Fibroblast of pulmonary artery (primary cell): ENCODE measurements around the gene PYY.

Experiments
- DNase-seq: peaks from one replicate; pipeline ENCODE4 v3.0.0-alpha.2; 2010; ENCODE audit warnings: low read depth
- H3K4me3 ChIP-seq: replicated peaks from 2 replicates; pipeline ENCODE4 v1.5.1; 2011; ENCODE audit warnings: low read depth, mild to moderate bottlenecking, control low read depth, low read length, moderate library complexity
- TF ChIP-seq, protein P1 (sequence below): IDR thresholded peaks from 2 replicates; pipeline ENCODE4 v1.5.1; 2011; ENCODE audit warnings: mild to moderate bottlenecking, control low read depth, low read length, inconsistent platforms; ENCODE audit errors: missing control alignments

PYY gene

DNA sequence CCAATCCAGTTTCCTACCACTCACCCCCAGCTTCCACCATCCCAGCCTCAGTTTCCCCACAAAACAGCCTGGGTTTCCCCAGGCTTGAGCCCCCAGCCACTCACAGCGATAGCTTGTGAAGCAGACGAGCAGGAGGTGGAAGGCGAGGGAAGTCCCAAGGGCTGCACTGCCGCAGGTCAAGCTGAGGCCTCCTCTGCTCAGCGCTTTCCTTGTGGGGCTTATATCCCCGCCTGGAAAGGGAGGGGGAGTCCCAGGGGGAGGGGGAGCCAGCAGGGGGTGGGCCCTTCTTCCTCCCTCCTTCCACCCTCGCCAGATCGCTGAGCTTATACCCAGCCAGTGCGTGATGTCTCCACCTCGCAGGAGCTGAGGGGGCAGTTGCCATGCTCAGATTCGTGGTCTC, at the start of gene PYY:
TSS of gene PYY (minus strand) at position 195 of the 400 bp plus-strand sequence. CDS start 457 bp downstream, outside the sequence.
- TF ChIP-seq, protein P1, sequence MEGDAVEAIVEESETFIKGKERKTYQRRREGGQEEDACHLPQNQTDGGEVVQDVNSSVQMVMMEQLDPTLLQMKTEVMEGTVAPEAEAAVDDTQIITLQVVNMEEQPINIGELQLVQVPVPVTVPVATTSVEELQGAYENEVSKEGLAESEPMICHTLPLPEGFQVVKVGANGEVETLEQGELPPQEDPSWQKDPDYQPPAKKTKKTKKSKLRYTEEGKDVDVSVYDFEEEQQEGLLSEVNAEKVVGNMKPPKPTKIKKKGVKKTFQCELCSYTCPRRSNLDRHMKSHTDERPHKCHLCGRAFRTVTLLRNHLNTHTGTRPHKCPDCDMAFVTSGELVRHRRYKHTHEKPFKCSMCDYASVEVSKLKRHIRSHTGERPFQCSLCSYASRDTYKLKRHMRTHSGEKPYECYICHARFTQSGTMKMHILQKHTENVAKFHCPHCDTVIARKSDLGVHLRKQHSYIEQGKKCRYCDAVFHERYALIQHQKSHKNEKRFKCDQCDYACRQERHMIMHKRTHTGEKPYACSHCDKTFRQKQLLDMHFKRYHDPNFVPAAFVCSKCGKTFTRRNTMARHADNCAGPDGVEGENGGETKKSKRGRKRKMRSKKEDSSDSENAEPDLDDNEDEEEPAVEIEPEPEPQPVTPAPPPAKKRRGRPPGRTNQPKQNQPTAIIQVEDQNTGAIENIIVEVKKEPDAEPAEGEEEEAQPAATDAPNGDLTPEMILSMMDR: no peak
- no peak within 1 kb of the TSS for H3K4me3 ChIP-seq
- DNase-seq: no peak

DNA sequence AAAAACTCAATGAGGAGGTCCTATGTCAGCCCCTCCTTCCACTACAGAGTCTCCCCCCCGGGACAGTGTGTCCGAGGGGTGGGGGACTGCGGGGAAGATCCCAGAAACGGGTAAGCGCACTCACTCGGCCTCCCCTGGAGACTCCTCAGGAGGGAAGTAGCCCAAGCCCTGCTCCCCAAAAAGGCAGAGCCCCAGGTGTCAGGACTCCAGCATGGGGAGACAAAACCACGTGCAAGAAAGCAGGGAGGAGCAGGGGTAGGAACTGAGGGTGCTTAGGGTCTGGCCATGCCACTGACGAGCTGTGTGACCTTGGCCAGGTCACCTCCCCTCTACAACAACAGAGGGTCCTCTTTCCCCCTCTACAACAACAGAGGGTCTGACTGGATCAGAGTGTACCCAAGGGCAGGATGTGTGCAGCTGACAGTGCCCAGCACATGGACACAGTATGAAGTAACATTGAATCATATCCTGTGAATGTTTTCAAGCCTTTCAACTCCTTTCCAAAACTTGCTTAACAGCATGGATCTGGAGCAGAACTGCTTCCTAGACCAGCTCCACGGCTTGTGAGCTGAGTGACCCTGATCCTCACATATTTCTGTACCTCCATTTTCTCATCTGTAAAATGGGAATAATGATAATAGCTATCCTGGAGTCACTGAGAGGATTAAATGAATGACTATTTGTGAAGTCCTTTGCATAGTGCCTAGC, 48.6 kb upstream of the PYY start:
- H3K4me3 ChIP-seq: no peak overlapping the region
- TF ChIP-seq, protein P1: no peak
- DNase-seq: peak; percentile 95

DNA sequence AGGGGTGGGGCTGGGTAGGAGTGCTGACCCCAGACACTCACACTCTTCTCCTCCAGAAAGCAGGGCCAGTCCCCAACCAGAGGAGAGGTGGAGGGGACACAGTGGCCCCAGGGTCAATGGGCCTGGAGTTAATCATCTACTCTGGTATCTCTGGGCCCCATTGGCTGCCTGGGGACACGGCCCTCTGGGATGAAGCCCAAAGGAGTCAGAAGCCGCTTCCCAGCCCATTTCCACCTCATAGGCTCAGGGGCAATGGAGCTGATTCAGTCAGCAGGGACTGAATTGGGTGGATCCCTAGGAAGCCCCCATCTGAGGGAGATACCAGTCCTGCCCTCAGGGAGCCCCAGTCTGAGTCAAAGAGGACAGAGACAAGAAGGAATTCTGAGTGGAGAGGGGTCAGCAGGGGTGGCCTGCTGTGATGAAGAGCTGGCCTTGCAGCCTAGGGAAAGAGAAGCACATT, 47.8 kb upstream of the PYY start:
- no peak overlapping the region for H3K4me3 ChIP-seq
- TF ChIP-seq, protein P1: no peak
- DNase-seq: no peak

DNA sequence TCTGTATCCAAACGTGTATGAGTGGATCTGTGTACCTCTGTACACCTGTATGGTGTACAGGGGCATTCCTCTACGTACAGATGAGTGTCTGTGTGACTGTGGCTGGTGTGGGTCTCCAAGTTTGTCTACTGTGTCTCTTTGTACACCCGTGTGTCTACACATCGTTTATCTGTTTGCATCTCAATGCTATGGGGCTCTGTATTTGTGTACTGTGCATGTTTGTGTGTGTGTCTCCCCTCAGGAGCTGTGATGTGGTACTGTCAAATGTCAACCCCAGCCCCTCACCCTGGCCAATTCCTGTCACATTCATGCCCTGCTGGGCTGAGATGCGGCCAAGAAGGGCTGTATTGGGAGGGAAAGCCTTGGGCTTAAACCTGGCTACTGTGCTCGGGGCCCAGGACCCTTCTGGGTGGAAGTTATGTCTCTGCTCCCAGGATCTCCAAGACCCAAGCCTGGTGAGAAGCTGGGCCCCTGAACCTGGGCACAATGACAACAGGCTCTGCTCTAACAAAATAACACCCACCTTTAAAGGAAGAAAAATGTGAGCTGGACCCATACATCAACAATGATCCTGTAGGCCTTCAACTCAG, 47.2 kb upstream of the PYY start:
- no peak for DNase-seq
- TF ChIP-seq, protein P1: no peak
- H3K4me3 ChIP-seq: no peak overlapping the region

DNA sequence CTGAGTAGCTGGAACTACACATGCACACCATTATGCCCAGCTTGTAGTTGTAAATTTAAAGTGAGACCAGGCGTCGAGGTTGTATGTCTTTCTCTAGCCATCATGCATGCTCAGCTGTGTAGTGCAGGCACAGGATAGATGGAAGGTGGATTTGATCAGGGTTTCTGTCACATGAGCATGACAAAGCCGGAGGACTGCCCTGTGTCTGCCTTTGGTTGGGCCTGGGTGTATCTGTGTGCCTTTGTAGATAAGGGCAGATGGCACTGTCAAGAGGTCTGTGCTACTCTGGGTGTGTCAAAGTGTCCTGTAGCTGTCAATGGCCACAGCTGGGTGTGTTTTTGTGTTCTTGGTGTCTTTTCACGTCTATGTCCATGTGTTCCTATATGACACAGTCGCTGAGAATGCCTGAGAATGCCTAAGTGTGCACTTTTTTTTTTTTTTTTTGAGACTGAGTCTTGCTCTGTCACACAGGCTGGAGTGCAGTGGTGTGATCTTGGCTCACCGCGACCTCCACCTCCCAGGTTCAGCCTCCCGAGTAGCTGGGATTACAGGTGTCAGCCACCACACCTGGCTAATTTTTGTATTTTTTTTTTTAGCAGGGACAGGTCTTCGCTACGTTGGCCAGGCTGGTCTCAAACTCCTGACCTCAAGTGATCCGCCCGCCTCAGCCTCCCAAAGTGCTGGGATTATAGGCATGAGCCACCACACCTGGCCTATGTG, 46.6 kb upstream of the PYY start:
- TF ChIP-seq, protein P1: no peak
- no peak overlapping the region for H3K4me3 ChIP-seq
- no peak for DNase-seq

DNA sequence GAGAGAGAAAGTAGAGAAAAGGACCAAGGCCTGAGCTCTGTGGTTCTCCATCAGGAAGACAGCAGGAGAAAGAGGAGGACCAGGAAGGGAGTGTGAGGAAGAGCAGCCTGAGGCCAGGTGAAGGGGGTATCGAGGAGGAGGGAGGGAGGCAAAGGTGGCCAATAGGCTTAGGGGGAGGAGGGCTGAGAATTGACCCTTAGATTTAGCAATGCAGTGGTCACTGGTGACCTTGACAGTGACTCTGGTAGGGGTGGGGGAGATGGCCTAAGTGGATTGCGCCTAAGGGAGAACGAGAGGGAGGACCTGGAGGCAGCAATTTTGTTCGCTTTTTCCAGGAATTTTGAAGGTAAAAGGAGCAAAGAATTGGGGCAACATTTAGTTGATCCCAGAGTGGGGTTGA, 45.3 kb upstream of the PYY start:
- DNase-seq: no peak
- TF ChIP-seq, protein P1: no peak
- H3K4me3 ChIP-seq: no peak overlapping the region
